GM19035 (cell line): ENCODE results near the gene ZFHX3.

Source experiments
- ATAC-seq: cut with Tn5 transposase; IDR thresholded peaks from one replicate; pipeline ENCODE4 v1.9.1; 2021; ENCODE audit not compliant: unreplicated experiment

The ZFHX3 gene

DNA sequence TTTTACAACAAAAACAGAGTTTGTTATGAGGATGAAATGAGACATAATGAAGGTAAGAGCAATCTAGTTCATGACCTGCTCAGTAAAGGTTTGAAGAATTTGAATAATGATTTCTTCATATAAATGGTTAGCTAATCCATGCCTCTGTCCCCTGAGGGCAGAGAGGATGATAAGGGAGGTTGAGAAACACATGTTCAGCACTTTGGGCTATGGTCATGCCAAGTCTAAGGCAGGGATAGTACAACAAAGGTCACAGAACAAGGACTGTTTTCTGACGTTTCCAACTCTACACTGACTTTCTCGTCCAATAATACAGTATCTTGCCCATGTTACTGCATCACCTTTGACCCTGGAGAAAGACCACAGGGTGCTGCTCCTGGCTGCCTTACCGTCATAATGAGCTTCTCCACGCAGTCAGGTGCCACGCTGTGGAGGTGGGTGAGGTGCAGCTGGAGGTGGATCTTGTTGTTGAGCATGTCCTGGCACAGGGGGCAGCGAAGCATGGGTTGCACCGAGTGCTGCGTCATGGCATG, 236.7 kb downstream of the ZFHX3 start:
- ATAC-seq = no peak

DNA sequence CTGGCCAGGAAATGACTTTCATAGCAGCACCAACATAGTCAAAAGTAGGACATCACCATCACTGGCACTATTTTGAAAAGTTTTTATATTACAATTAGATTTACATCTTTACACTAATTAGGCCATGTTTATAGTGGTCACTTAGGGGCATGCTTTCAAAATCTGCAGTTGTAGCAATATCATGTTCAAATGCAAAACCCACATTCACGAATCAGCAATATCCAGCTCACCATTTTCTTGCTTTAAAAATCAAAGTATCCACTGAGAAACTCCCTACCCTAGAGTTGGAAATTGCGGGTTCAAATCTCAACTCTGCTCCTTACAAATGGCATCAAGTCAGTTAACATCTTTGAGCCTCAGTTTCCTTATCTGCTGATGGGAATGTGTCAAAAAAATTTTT, 237.4 kb downstream of the ZFHX3 start:
- ATAC-seq = no peak

DNA sequence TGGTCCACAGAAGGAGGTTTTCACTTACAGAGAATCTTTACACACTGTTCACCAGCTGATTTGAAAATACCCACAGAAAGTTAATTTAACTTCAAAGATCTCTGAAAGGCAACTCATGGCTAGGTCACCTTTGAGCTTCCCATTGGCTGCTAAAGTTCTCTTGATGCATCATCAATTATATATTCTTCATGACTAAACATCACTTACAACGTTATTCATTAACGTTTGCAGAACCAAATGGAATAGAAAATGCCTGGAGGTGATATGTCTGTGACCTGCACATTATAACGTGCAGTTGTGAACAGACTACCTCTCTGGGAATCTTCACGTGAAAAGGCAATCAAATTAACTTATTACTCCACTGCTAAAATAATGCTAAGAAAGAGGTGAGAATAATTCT, 238.5 kb downstream of the ZFHX3 start:
- ATAC-seq = no peak

GRCh38 chr16:72808754-72809153, 239.2 kb downstream of the ZFHX3 start:
- no peak for ATAC-seq

GRCh38 chr16:72807245-72807644, 240.7 kb downstream of the ZFHX3 start:
- ATAC-seq = no peak

DNA sequence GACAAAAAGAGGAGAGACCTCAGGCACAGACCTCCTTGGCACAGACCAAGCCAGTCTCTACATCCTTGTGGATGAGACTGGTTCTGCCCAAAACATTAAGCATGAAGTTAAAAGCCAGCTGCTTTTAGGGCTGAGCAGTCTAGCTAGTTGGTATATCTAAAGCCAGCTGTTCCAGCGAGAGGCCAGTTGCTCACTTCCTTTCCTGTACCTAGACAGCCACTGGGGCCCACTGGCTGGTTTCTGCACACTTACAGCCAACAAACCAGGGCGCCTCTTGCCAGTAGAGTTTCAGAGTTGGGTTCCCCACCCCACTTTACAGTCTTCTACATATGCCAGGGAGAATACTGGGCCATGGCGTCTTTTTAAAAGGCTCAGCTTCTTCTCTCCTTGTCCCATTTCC, 242.4 kb downstream of the ZFHX3 start:
- ATAC-seq = no peak

DNA sequence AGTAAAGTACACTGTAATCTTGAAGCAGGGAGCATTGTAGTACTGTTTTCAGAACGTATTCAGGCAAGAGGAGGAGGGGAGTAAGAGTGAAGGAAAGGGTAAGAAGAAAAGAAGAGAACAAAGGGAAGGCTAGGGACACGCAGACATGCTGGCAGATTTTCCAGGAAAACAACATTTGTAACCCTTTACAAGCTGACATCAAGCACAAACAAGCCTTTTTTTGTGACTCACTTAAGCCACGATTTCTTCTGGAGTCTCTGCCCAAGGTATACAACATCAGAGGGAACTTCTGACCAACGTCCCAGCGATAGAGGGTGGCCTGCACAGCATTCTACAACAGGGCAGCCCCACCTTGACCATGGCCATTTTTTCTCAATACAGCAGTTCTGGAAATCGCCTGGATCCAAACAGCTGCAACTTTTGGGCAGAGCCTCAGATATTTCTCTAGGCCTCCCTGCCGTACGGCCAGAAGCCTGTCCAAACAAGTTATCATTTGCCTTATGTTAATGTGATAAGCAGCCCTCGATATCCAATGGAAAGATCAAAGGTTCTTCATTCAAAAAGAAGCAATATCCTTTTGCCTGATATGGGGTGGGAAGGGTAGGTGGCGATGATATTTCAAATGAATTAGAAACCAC, 247.3 kb downstream of the ZFHX3 start:
- ATAC-seq = no peak

DNA sequence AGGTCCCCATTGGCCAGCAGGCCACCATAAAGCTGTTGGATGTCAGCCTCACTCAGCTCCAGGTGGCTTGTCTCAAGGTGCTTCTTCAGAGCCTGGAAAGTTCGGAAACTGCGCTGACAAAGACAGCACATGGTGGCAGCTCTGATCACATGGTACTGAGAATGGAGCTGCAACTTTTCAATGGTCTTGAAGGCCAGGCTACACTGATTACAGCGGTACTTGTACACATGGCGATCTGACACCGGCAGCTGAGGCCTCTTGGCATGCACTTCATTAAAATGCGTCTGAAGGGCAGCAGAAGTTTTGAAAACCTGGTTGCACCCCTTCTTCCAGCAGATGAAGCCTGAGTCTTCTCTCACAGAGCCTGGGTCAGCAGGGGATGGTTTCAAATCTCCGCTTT, 249.7 kb downstream of the ZFHX3 start:
- ATAC-seq = no peak

DNA sequence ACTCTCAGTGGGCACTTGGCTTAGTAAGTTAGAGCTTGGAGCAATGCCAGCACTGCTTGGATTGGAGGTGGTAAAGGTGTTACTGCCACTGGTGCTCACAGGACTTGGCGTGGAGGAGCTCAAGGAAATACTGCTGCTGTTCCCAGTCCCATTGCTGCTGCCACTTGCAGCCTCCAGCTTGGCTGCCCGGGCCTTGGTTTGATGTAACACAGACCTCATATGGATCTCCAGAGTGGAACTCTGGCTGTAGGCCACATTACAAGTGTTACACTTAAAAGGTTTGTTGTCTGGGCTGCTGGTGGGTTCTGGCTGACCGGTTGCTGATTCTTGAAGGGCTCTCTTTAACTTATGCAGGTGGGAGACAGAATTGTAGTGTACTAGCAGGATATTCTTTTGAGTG, 250.3 kb downstream of the ZFHX3 start:
- no peak for ATAC-seq

DNA sequence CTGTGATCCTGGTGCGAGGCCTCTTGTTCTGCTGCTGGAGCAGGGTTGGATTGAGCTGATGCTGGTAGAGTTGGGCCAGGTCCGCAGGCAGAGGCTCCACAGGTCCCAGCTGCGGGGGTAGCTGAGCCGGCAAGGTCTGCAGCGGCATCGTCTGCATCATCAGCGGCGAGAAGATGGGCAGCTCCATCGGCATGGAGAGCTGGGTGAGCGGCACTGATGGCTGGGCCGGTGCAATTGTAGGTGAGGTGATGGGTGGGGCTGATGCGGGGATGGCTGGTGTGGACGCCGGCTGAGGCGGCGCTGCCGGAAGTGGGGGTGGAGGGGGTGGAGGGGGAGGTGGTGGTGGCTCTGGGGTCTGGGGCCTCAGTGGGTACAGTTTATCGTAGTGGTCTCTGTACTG, 251.7 kb downstream of the ZFHX3 start:
- no peak for ATAC-seq

- ATAC-seq = no peak
These were observed 252.9 kb downstream of the ZFHX3 start for GRCh38 chr16:72794986-72795385.

- ATAC-seq = no peak
These were observed 253.6 kb downstream of the ZFHX3 start for GRCh38 chr16:72794319-72794718.

- no peak for ATAC-seq
These were observed 254.2 kb downstream of the ZFHX3 start for GRCh38 chr16:72793716-72794115.

DNA sequence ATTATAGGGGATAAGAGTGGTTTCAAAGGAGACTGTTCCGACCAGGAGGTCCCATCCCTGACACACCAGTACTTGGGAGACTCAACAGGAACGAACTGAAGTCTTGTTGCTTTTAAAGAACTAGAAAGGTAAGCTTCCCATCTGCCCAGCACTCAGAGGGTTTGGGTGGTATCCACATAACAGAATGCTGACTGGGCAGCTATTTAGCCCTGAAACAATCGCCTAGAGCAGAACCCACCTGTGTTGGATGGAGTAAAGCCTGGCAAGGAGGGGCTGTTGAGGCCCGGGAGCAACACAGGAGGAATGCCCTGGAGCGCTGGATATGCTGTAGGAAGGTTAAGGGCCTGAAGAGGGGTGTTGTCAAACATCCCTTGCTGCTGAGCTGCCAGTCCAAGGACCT, 254.9 kb downstream of the ZFHX3 start:
- ATAC-seq = no peak

- ATAC-seq = no peak
These were observed 256.1 kb downstream of the ZFHX3 start for GRCh38 chr16:72791786-72792185.

DNA sequence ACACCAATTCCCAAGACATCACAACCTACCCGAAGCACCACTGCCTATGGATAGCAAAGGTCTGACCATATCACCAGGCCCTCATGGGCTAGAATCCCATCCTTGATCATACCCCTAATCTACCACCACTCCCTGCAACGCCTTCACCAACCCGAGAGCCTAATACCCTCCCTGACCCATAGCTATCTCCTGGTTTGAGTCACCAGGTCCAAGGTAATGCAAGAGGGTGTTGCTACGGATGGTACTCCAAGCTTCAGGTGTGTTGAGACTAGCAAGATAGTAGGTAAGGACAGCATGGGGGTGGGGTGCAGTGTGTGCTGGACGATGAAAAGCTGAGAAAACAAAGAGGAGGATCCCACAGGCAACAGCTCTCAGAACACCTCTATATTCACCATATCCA, 258.0 kb downstream of the ZFHX3 start:
- no peak for ATAC-seq

- no peak for ATAC-seq
These were observed 258.5 kb downstream of the ZFHX3 start for GRCh38 chr16:72789465-72789864.

GRCh38 chr16:72788269-72788809, 259.6 kb downstream of the ZFHX3 start:
- no peak for ATAC-seq

- ATAC-seq = peak; percentile 87
These were observed 260.2 kb downstream of the ZFHX3 start for GRCh38 chr16:72787514-72788268.

DNA sequence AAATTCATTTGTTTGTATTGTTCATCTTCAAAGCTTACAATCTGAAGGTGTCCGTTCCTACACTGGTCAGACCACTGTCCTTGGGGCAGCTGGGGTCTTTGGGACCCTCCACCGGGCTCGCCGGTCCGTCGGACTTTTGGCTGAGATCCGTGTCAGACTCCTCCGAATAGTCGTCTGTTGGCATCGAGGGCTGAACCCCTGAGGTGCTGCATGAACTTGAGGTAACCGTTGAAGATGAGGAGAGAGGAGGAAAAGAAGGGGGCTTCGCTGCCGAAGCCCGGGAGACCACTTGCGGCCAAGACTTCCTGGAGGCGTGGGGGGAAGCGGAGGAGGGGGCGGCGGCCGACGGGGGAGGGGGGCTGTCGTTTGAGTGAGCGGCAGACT, 260.8 kb downstream of the ZFHX3 start:
- ATAC-seq = no peak

- ATAC-seq = no peak
These were observed 261.3 kb downstream of the ZFHX3 start for GRCh38 chr16:72786606-72787005.

GRCh38 chr16:72785886-72786285, 262.0 kb downstream of the ZFHX3 start:
- ATAC-seq = no peak
